ENCODE data around the gene UQCR10. TPM values are rescaled to one million over a fixed set of nuclear protein-coding genes. Genes with fewer than 3 reads are reported as not detected.

Gene UQCR10
- total and polyA plus RNA-seq, 9 donors: 24.2 to 93.1 (median 56.4) TPM

DNA sequence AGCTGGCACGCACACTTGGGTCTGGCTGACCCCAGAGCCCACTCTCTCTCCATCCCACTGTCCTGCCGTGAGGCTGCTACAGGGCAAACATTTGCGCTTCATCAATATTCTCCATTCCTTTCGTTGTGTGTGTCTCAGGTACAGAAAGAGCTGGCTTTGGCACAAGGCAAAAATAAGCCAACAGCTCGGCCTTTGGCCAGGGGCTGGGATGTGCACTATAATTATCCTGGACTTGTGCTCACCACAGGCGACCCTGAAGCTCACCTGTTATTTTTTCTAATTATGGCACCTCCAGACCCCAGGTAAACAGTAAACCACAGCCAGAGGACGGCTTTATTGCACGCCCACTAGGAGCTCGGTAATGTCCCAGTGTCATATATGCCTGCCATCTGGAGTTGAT, 11.3 kb upstream of the UQCR10 start:
- no peaks in the 10 kb centered on the region for H3K36me3 ChIP-seq
- DNase-seq: no peak
- intact Hi-C loops (cut with DNase I): loop anchor here in 1 of 4 donors (10.0 kb wide), 1 partner anchor 229 kb away; no protein-coding TSS in a partner anchor
- TF ChIP-seq CTCF (IDR thresholded peaks at IDR 0.05) (no peak), POLR2A (IDR thresholded peaks at IDR 0.05) (no peak), EP300 (IDR thresholded peaks at IDR 0.05) (no peak)
- H3K27ac ChIP-seq: no peak overlapping the region
- H3K4me1 ChIP-seq (ENCODE audit: insufficient read depth): no peaks in the 10 kb centered on the region
- no peaks in the 10 kb centered on the region for H3K9me3 ChIP-seq
- H3K4me3 ChIP-seq: no peak overlapping the region
- no peaks in the 10 kb centered on the region for H3K27me3 ChIP-seq
- 89 to 92% (median 92%) methylated on average over 9 of the region's 9 CpGs for WGBS, 3 donors

DNA sequence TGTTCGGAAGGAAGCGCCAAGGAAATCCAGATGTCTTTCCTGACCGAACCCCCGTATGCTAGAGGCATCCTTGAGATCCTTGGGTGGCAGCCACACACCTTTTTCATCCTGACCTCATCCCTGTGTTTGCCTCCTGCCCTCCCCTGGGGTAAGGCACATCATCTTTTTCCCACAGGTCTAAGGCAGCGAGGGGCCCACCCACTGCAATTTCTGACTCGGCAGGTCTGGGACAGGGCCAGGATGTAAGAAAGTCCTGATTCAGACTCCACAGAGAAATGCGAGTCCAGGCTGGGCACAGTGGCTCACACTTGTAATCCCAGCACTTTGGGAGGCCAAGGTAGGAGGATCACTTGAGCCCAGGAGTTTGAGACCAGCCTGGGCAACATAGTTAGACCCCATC, 10.8 kb upstream of the UQCR10 start:
- no peaks in the 10 kb centered on the region for H3K27me3 ChIP-seq
- no peak for DNase-seq
- no peaks in the 10 kb centered on the region for H3K9me3 ChIP-seq
- H3K36me3 ChIP-seq: no peaks in the 10 kb centered on the region
- intact Hi-C loops (cut with DNase I): loop anchor here in 1 of 4 donors (10.0 kb wide), 1 partner anchor 228 kb away; no protein-coding TSS in a partner anchor
- 76 to 80% (median 79%) methylated on average over 7 of the region's 7 CpGs for WGBS, 3 donors
- no peak overlapping the region for H3K27ac ChIP-seq
- H3K4me3 ChIP-seq: no peak overlapping the region
- TF ChIP-seq EP300 (IDR thresholded peaks at IDR 0.05) (no peak), POLR2A (IDR thresholded peaks at IDR 0.05) (no peak), CTCF (IDR thresholded peaks at IDR 0.05) (no peak)
- no peaks in the 10 kb centered on the region for H3K4me1 ChIP-seq (ENCODE audit: insufficient read depth)

DNA sequence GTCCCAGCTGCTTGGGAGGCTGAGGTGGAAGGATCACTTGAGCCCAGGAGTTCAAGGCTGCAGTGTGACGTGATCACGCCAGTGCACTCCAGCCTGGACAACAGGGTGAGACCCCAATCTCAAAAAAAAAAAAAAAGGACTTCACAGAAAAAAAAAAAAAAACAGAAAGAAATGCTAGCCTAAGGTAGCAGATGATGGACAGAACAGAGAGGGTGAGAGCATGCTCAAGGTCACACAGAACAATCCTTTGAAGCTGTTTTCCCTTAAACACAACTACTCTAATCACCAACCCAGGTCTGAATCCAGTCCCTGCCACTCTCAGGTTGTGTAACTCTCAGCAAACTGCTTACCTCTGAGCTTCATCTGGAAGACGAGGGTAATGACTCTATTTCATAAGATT, 10.1 kb upstream of the UQCR10 start:
- no peaks in the 10 kb centered on the region for H3K9me3 ChIP-seq
- no peaks in the 10 kb centered on the region for H3K36me3 ChIP-seq
- H3K4me1 ChIP-seq (ENCODE audit: insufficient read depth): no peaks in the 10 kb centered on the region
- WGBS, 3 donors: 89 to 93% (median 90%) methylated on average over 3 of the region's 3 CpGs
- no peaks in the 10 kb centered on the region for H3K27me3 ChIP-seq
- TF ChIP-seq EP300 (IDR thresholded peaks at IDR 0.05): no peak
- TF ChIP-seq CTCF (IDR thresholded peaks at IDR 0.05): no peak
- no peak for TF ChIP-seq POLR2A (IDR thresholded peaks at IDR 0.05)
- intact Hi-C loops (cut with DNase I): loop anchor here in 1 of 4 donors (10.0 kb wide), 1 partner anchor 228 kb away; no protein-coding TSS in a partner anchor
- no peak overlapping the region for H3K4me3 ChIP-seq
- no peak for DNase-seq
- H3K27ac ChIP-seq: no peak overlapping the region

DNA sequence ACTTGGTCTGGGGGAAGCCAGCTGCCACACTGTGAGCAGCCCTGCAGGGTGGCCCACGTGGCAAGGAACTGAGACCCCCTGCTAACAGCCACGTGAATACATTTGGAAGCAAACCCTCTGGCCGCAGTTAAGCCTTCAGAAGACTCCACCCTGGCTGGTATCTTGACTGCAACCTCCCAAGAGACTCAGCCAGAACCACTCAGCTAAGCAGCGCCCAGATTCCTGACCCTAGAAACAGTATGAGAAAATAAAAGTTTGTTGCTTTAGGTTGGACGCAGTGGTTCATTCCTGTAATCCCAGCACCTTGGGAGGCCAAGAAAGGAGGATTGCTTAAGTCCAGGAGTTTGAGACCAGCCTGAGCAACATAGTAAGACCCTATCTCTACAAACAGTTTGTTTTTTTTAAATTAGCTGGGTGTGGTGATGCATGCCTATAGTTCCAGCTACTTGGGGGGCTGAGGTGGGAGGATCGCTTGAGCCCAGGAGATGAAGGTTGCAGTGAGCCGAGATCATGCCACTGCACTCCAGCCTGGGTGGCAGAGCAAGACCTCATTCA, 9.0 kb upstream of the UQCR10 start:
- DNase-seq: no peak
- intact Hi-C loops (cut with DNase I): loop anchor here in 1 of 4 donors (10.0 kb wide), 1 partner anchor 227 kb away; no protein-coding TSS in a partner anchor
- Histone ChIP-seq H3K9me3 (no peaks in the 10 kb centered on the region), H3K4me1 (ENCODE audit: insufficient read depth) (no peaks in the 10 kb centered on the region), H3K27me3 (no peaks in the 10 kb centered on the region), H3K36me3 (no peaks in the 10 kb centered on the region), H3K4me3 (no peak overlapping the region), H3K27ac (no peak overlapping the region)
- WGBS, 3 donors: 62 to 68% (median 65%) methylated on average over 7 of the region's 7 CpGs
- no peak for TF ChIP-seq CTCF (IDR thresholded peaks at IDR 0.05)
- TF ChIP-seq EP300 (IDR thresholded peaks at IDR 0.05): no peak
- TF ChIP-seq POLR2A (IDR thresholded peaks at IDR 0.05): no peak
